Measurements from ENCODE around the gene UBE2V1. TPM values are rescaled to one million over a fixed set of nuclear protein-coding genes. Genes with fewer than 3 reads are reported as not detected.

UBE2V1 gene
- total and polyA plus RNA-seq, 7 donors, result 55.0 to 117 (median 80.4) TPM

DNA sequence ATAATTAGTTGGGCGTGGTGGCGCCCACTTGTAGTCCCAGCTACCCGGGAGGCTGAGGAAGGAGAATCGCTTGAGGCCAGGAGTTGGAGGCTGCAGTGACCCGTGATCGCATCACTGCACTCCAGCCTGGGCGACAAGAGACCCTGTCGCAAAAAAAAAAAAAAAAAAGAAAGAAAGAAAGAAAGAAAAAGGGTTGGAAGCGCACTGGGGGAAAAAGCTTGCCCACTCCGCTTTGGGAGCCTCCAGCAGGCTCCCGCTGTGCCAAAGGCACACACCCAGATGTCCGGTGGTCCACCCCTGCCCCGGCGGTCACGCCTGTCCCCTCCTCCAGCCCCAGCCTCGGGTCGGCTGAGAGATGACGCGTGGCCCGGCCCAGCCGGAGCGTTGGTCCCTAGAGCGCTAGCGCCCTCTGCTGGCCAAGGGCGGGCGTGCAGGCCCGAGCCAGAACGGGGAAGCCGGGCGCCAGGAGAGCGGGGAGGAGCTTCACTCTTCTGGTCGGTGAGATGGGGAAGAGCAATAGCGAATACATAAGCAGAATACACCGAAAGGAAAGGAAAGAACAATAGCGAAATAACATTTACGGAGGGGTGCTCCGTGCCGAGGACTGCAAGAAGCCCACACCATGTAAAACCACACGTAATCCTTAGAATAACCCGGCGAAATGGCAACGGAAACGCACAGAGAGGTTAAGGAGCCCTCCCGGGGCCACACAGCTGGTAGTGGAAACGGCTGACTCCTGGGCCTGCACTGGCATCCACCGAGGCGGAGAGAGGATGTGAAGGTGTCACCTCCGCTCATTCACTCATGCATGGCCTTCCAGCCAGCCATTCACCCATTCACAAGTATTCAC lies 41.7 kb downstream of the UBE2V1 start:
- intact Hi-C loops (cut with DNase I), result loop anchor here (1.0 kb wide), 1 partner anchor 92 kb away; no protein-coding TSS in a partner anchor
- Histone ChIP-seq H3K27me3 (no peaks in the 10 kb centered on the region), H3K9me3 (no peaks in the 10 kb centered on the region), H3K4me3 (peak overlapping the region; percentile 3 to 47 (median 32)), H3K36me3 (no peaks in the 10 kb centered on the region), H3K4me1 (peaks cover 0 to 24% (median 17%) of the 10 kb centered on the region in 4 donors), H3K27ac (peak overlapping the region in 1 of 4 donors; percentile 22)
- no peak for TF ChIP-seq EP300 (IDR thresholded peaks at IDR 0.05)
- TF ChIP-seq POLR2AphosphoS5 (IDR thresholded peaks at IDR 0.05), result peak in 2 of 4 donors; percentile 27 to 49
- TF ChIP-seq, protein P1, sequence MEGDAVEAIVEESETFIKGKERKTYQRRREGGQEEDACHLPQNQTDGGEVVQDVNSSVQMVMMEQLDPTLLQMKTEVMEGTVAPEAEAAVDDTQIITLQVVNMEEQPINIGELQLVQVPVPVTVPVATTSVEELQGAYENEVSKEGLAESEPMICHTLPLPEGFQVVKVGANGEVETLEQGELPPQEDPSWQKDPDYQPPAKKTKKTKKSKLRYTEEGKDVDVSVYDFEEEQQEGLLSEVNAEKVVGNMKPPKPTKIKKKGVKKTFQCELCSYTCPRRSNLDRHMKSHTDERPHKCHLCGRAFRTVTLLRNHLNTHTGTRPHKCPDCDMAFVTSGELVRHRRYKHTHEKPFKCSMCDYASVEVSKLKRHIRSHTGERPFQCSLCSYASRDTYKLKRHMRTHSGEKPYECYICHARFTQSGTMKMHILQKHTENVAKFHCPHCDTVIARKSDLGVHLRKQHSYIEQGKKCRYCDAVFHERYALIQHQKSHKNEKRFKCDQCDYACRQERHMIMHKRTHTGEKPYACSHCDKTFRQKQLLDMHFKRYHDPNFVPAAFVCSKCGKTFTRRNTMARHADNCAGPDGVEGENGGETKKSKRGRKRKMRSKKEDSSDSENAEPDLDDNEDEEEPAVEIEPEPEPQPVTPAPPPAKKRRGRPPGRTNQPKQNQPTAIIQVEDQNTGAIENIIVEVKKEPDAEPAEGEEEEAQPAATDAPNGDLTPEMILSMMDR (IDR thresholded peaks at IDR 0.05), result peak; percentile 98 to 100 (median 100)
- peak; percentile 93 for DNase-seq
- WGBS, 2 donors, result 11 to 13% methylated on average over 48 of the region's 48 CpGs

DNA sequence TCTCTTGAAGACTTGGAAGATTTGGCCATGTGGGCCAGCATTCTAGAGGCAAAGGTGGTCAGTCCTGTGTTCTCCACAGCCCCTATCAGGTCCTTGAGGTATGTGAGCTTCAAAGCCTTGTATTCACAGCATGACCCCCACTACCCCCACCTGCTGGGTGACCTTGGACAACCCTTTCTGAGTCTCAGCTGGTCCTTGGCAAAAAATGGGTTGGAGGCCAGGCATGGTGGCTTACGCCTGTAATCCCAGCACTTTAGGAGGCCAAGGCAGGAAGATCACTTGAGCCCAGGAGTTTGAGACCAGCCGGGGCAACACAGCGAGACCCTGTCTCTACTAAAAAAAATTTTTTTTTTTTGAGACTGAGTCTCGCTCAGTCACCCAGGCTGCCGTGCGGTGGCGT lies 42.6 kb downstream of the UBE2V1 start:
- H3K27ac ChIP-seq, result no peak overlapping the region
- no peaks in the 10 kb centered on the region for H3K9me3 ChIP-seq
- TF ChIP-seq POLR2AphosphoS5 (IDR thresholded peaks at IDR 0.05) (no peak), POLR2A (IDR thresholded peaks at IDR 0.05) (no peak), EP300 (IDR thresholded peaks at IDR 0.05) (no peak)
- TF ChIP-seq, protein P1 (IDR thresholded peaks at IDR 0.05), result no peak
- WGBS, 2 donors, result 93 to 95% methylated on average over 7 of the region's 7 CpGs
- no peaks in the 10 kb centered on the region for H3K36me3 ChIP-seq
- no peak overlapping the region for H3K4me3 ChIP-seq
- intact Hi-C loops (cut with DNase I), result no loop called here
- H3K27me3 ChIP-seq, result no peaks in the 10 kb centered on the region
- peaks cover 0 to 17% (median 10%) of the 10 kb centered on the region in 4 donors for H3K4me1 ChIP-seq
- peak; percentile 13 for DNase-seq

DNA sequence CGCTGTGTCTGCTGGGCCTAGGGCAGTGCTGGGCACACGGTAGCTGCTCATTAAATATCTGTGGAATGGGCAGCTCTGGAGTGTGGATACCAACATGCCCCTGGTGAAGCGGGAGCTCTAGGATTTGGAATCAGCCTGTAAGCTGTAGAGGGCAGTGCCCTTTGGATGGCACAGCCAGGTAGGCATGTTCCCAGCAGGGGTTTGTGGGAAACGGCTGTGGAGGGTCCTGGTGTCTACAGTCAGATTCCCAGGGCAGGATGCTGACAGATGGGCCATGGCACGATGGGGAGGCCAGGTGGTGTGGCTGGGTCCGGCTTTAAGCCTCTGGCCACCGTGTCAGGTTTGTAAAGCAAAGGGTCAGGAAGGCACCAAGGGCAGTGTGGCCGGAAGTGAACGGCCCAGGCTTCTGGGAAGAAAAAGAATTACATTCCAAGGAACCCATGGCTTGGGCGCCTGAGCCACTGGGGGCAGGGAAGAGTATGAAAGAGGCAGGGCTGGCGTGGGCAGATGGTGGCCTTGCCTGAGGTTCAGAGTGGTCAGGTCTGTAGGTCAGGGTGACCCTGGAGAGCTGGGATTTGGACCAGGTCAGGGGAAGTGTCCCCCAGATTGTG lies 44.8 kb downstream of the UBE2V1 start:
- no peaks in the 10 kb centered on the region for H3K36me3 ChIP-seq
- H3K4me1 ChIP-seq, result peaks cover 0 to 10% (median 5%) of the 10 kb centered on the region in 4 donors
- H3K9me3 ChIP-seq, result no peaks in the 10 kb centered on the region
- no peak for DNase-seq
- H3K27me3 ChIP-seq, result no peaks in the 10 kb centered on the region
- H3K4me3 ChIP-seq, result no peak overlapping the region
- TF ChIP-seq EP300 (IDR thresholded peaks at IDR 0.05) (no peak), POLR2AphosphoS5 (IDR thresholded peaks at IDR 0.05) (no peak), POLR2A (IDR thresholded peaks at IDR 0.05) (no peak)
- TF ChIP-seq, protein P1 (IDR thresholded peaks at IDR 0.05), result no peak
- intact Hi-C loops (cut with DNase I), result no loop called here
- no peak overlapping the region for H3K27ac ChIP-seq
- WGBS, 2 donors, result 79 to 80% methylated on average over 11 of the region's 11 CpGs

DNA sequence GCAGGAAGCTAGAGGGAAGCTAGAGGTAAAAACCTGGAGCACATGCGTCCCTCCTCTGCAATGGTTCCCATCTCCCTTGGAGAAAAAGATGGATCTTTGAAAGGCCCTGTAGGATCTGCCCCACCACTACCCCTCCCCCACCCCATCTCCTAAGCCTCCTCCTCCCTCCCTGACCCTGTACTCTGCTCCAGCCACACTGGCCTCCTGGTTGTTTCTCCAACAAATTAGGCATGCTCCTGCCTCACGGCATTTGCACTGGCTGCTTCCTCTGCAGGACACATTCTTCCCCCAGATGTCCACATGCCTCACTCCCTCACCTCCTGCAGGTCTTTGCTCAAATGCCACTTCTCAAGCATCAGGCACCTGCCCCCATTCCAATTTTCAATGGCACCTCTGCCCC lies 45.5 kb downstream of the UBE2V1 start:
- Histone ChIP-seq H3K4me3 (no peak overlapping the region), H3K27ac (no peak overlapping the region), H3K4me1 (peaks cover 0 to 10% (median 5%) of the 10 kb centered on the region in 4 donors), H3K9me3 (no peaks in the 10 kb centered on the region), H3K27me3 (no peaks in the 10 kb centered on the region), H3K36me3 (no peaks in the 10 kb centered on the region)
- 77 to 91% methylated on average over 2 of the region's 2 CpGs for WGBS, 2 donors
- DNase-seq, result no peak
- TF ChIP-seq POLR2AphosphoS5 (IDR thresholded peaks at IDR 0.05), result no peak
- TF ChIP-seq EP300 (IDR thresholded peaks at IDR 0.05), result no peak
- no peak for TF ChIP-seq POLR2A (IDR thresholded peaks at IDR 0.05)
- TF ChIP-seq, protein P1 (IDR thresholded peaks at IDR 0.05), result no peak
- intact Hi-C loops (cut with DNase I), result no loop called here
